GM18868 (cell line): Measurements from ENCODE around the gene CFP.
A peak's percentile ranks its signal among the peaks of the same experiment; 100 is the strongest.
"Not testable (repeated sequence)": the region's sequence is repeated elsewhere in the genome, so short reads cannot be mapped to it uniquely, and the experiment has no call there.

Experiments
- ATAC-seq: cut with Tn5 transposase; IDR thresholded peaks from one replicate; pipeline ENCODE4 v1.9.1; 2021; ENCODE audit warnings: mild to moderate bottlenecking, moderate library complexity; ENCODE audit not compliant: unreplicated experiment

CFP gene

DNA sequence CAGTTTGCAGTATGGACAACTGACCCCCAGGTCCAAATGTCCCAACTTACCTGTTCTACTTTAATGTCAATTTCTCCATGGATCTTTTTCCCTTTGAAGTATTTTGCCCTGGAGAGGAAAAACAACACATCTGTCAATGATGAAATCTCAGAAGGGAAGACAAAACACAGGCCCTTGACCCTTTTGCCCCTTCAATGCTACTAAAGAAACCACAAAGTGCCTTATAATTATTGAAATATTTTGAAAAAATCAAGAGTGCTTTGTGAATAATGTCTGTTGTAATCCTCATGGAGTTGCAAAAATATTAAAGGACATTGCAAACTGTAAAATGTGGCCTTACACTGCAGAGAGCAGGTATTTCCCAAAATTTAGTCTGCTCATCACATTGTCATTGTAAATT is 22.6 kb downstream of the CFP start:
- no peak for ATAC-seq

- no peak for ATAC-seq
Measured at GRCh38 chrX:47605024-47605423, 24.7 kb downstream of the CFP start.

DNA sequence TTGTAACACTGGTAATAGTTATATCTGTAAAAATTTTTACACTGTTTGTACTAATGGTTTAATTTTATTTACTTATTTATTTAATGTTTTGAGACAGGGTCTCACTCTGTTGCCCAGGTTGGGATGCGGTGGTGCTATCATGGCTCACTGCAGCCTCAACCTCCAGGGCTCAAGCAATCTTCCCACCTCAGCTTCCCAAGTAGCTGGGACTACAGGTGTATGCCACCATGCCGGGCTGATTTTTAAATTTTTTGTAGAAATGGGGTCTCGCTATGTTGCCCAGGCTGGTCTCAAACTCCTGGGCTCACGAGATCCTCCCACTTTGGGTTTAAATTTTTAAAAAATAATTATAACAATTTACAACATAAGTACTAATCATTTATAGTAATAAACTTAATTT is 26.6 kb downstream of the CFP start:
- not testable (repeated sequence) for ATAC-seq

GRCh38 chrX:47597222-47597621 is 32.5 kb downstream of the CFP start:
- no peak for ATAC-seq

DNA sequence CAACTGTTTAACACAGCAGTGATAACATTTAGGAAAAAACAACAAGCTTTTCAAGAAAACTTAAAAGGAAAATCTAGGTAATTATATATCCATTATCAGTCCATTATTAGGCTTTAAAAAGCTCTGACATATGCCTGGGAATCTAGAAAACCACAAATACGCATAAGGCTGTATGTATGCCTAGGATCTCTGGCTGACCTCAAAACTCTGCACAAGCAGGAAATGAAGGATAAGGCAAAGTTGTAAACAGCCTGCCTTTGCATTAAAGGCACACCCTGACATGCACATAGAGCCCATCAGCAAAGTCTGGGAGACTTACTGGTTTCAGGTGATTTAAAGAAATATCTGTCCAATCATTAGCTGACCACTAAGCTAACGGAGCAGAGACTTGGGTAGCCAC is 33.5 kb downstream of the CFP start:
- ATAC-seq, result no peak

GRCh38 chrX:47595716-47596251 is 33.9 kb downstream of the CFP start:
- no peak for ATAC-seq

DNA sequence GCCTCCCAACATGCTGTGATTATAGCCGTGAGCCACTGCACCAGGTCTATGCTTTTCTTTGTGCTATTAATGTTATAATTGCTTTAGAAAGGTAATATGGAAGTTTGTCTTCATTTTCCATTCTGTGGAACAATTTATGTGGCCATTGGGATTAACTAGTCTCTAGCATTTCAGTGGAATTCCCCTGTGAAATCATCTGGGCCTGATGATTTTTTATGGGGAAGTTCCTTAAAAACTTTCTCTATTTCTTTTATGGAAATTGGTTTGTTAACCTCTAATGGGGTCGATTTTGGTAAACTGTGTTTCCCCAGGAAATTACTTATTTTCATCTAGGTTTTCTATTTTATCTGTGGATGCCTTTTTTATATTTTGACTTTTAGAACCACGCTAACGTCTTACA is 36.2 kb downstream of the CFP start:
- no peak for ATAC-seq

DNA sequence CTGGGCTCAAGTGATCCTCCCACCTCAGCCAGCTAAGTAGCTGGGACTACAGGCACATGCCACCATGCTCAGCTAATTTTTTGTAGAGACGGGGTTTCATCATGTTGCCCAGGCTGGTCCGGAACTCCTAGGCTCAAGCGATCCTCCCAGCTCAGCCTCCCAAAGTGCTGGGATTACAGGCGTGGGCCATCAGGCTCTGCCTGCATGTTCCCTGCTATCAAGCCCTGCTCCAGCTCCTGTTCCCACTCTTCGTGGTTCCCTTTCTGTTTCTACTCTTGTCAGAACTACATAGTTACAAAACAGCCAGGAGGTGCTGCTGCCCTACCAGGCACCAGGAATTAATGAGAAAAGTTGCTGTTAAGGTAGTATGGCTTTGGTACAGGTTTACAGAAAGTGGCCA is 38.7 kb downstream of the CFP start:
- ATAC-seq, result no peak

DNA sequence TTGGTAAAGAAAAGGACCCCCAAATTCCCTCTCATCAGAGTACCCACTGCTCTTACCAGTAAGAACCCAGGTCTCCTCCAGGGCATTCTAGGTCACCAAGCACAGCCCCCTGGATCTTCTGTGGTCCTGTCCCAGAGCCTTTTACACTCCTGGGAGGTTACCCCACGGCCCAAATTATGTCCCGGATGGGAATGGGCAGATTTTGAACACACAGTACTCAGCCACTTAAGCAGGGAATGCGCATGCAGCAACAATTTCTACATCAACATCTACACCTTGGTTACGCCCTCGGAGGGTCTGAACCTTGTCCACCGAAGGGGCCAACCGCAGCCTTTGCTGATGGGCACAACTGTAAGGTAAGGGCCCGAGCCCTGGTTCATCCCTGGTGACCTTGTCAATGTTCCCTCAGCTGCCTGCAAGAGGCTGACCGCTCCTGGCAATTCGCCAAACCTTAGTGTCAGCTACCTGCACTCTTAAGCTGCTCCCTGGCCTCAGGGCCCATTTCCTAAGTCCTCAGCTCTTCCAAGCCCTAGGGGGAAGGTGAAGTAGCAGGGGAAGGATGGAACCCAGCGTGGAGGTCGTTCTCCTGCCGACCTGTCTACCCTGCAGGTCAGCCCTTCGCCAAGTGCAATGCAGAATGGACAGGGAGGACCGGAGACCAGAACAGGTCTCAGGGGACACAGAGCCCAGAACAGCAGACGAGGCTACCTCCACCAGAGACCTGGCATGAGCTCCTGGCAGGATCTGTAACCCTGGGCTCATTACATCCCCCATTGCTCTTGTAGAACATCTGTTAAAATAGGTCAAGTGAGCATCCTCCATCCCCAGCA is 41.6 kb downstream of the CFP start:
- ATAC-seq, result no peak

DNA sequence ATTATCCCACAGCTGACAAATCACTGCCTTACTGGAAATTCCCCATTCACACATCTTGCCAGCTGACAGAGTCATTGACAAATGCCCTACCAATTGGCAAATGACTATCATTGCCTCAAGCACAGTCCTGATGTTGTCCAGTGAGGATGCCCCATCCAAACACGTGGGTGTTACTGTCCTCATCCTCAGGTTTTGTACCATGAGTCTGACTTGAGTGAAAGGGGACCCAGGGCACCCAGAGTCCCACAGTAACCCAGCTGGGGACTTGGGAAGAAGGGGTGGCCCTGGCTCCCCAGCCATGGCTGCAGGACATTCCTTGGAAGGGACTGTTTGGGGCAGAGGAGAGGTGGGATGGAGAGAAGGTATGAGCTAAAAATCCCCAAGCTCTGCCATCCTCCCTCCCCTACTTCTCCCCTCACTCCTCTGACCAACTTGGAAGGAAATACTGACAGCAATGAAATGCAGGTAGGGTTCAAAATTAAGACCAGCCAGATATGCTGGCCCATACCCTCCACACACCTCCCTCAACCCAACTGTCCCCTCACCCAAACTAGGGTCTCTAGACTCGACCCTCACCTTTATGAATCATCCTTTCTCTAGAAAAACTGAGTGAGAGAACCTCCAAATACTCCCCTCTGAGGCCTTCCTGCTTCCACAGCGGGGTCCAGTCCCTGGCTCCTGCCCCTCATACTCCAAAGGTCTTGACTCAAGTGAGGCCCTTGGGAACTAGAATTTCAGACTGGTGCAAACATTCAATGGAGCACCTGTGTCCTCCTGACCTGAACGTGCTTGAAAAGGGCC is 42.4 kb downstream of the CFP start:
- no peak for ATAC-seq

DNA sequence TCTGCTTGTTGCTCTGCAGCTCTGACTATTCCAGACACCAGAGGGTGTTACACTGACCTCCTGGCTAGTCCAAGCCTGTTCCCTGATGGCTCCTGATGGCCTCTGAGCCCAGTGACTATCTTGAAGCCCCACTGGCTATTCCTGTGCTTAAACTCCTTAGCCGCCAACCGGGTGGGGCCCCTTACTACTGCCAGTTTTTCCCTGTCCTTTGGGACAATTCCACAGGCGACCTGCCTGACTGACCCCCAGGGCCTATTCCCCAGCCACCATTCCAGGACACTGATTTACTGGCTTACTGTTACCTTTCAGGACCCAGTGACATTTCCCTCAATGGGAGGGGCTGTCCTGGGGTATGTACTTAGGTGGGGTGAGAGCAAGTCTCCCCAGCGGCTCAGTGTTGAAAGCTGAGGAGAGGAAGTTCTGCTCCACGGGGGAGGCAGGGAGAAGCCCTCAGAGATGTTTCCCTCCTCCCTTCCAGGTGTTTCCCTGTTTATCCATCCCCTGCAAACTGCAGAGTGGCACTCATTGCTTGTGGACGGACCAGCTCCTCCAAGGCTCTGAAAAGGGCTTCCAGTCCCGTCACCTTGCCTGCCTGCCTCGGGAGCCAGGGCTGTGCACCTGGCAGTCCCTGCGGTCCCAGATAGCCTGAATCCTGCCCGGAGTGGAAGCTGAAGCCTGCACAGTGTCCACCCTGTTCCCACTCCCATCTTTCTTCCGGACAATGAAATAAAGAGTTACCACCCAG is 43.5 kb downstream of the CFP start:
- no peak for ATAC-seq

DNA sequence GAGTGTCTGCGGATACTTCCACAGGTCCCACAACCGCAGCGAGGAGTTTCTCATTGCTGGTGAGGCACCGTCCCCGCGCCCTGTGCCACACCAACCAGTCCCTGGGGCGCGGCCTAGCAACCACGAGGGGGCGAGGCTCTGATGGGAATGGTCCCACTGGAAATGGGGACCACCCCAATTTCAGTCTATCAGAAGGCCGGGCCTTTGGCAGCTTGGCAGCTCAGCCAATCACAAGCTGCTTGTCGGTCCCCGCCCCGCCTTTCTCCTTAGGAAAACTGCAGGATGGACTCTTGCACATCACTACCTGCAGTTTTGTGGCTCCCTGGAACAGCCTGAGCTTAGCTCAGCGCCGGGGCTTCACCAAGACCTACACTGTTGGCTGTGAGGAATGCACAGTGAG is 44.5 kb downstream of the CFP start:
- no peak for ATAC-seq

DNA sequence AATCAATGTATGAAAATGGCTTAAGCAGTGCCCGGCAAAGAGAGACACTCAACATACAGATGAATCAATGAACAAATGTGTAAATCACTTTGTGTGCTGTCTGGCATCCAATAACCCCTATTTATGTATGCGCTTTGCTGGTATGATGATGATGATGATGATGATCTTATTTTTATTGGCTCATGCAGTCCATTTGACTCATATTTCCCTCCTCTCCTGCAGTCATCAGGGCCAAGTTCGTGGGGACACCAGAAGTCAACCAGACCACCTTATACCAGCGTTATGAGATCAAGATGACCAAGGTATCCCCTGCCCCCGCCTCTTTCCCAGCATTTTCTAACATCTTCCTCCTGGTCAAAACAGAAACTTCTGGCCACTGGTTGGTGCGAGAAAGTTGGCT is 45.0 kb downstream of the CFP start:
- no peak for ATAC-seq

DNA sequence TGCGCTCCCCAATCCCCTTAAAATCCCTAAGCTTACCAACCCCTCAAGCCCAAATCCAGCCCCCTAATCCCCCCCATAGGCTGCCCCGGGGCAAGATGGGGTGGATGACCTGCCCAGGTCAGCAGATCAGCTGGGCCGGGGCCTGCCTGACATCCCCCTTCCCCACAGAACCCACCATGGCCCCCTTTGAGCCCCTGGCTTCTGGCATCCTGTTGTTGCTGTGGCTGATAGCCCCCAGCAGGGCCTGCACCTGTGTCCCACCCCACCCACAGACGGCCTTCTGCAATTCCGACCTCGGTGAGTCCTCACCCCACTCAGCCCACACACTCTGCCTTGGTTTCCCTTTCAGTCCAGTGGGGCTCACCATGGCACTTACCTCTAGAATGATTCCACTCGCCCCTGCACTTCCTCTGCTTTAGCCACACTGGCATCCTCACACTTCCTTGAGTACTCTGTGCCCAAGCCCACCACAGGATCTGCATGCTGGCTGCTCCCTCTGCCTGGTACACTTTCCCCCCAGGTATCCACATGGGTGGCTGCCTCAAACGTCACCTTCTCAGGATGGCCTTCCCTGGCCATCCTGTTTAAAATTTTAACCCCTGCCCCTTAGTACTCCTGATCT is 46.4 kb downstream of the CFP start:
- no peak for ATAC-seq

DNA sequence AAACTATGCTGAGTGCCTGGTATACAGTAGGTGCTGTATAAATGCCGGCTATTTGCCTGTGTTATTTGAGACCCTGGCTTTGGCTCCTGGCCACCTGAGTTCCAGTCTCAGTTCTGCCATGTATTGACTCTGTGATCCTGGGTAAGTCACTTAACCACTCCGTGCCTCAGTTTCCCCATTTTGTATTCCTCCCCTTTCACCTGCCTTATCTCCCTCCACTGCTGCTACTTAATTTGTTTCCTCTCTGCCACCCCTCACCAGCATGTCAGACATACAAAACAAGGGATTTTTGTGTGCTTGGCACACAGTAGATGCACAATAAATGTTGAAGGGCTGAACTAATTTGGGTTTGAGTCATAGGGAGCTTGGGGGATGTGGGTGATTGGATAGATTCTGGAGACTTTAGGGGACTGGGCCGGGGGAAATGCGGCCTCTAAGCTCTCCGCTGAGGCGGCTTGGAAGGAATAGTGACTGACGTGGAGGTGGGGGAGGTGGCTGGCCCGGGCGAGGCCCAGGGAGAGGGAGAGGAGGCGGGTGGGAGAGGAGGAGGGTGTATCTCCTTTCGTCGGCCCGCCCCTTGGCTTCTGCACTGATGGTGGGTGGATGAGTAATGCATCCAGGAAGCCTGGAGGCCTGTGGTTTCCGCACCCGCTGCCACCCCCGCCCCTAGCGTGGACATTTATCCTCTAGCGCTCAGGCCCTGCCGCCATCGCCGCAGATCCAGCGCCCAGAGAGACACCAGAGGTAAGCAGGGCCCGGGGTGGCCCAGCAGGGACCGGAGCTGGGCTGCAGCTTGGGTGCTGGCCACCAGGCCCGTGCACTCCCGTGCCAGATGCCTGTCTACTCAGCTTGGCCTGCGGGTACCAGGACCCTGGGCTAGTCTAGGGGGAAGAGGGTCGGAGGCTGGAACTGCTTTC is 47.7 kb downstream of the CFP start, which contains the start of gene TIMP1:
TIMP1 (plus strand) TSS at position 706 of the 917 bp plus-strand sequence. CDS start 980 bp downstream, outside the sequence.
- peak; percentile 94 for ATAC-seq

DNA sequence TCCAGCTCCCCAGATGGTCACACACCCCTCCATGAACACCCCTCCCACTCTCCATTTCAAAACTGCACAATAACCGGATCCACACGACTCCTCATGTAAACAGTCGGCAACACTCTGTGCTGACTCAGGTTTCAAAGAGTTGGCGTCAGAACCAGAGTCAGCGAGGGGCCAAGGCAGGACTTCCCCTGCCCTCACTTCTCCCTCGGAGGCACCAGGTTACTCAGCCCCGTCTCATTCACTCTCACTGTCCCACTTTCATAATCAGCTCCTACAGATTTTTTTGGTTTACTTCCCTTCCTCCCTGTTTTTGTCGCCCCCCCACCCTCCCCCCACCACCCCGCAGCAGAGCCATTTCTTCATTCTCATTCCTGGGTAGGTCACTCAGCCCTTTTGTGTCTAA is 50.2 kb downstream of the CFP start:
- ATAC-seq, result no peak

GRCh38 chrX:47578692-47579091 is 51.0 kb downstream of the CFP start:
- no peak for ATAC-seq

GRCh38 chrX:47577901-47578300 is 51.8 kb downstream of the CFP start:
- ATAC-seq, result no peak

DNA sequence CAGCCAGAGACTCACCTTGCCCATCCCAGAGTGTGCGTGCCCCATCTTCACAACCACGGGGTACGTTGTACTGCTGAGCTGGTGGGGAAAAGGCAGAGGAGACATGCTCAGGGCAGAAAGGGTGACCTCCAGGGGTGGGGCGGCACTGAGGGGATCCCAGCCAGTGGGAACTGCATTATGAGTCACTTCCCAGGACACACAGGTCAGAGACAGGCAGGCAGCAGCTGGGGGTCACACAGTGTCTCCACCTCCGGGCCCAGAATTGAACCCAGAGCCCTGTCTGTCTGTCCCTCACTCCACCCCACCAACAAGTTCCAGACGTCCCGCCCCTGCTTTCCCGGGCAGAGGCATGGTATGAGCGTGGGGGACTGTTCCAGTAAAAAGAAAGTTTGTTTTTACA is 52.3 kb downstream of the CFP start:
- no peak for ATAC-seq
